NCI-H1417 (cell line): ENCODE data around the gene HERC6.
"Not testable (repeated sequence)": the region's sequence is repeated elsewhere in the genome, so short reads cannot be mapped to it uniquely, and the experiment has no call there.

Experiments used
- DNase-seq, 3 experiments: peaks; one replicate each; lab custom pipeline; 2025; lab: John Stamatoyannopoulos, UW

Gene HERC6

DNA sequence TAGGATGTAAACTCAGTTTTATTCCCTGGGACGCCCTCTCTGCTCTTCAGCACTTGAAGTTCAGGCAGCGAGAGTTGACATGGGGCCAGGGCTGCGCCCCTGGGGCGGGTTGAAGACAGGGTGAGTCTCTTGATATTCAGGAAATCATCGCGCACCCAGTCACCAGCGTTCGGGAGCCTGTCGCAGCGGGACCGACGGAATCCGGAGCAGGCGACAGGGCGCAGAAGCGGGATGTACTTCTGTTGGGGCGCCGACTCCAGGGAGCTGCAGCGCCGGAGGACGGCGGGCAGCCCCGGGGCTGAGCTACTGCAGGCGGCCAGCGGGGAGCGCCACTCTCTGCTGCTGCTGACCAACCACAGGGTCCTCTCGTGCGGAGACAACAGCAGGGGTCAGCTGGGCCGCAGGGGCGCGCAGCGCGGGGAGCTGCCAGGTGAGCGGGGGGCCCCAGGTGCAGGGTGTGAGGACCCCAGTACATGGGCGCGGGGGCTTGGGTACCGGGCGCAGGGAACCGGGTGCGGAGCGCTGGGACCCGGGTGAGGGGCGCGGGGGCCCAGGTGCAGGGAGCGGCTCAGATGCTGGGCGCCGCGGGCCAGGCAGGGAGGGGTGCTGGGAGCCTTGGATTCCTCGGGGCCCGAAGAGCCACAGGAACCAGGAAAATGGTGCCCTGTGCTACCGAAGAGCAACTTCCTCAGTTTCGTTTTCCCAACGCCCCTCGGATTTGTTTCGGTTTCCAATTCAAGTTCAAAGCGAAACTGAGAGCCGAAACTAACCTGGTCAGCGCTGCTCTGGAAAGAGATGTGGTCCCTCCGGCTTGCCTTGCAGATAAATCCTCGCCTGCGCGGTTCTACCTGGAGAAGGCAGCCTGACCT is at the start of gene HERC6:
HERC6 (plus strand) TSS at position 162 of the 869 bp plus-strand sequence; CDS start at position 232, 70 bp downstream.
- DNase-seq = peak; percentile 79 to 93 (median 83)

DNA sequence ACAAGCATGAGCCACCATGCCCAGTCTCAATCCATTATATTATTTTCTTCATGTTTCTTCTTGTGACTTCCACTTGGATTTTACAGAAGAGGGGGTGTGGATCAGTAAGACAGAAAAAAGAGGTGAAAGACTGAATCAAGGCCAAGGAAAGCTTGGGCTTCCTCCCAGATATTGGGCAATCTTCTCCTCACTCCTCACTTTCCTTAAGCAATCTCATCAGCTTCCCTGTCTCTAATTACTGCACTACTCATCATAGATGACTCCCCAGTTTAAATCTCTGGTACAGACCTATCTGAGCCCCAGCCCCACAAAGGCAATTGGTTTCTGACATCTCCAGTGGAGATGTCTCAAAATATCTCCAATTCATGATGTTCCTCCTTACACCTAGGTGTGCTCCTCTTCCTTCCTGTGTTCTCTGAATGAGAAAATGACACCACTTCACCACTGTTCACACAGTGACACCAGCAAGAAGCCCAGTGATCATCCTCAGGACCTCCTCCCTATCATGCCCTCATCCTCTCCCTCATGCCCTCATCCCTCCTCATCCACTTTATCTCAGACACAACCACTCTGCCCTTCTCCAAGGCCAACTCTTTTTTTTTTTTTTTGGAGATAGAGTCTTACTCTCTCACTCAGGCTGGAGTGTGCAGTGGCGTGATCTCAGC is 44.8 kb upstream of the HERC6 start:
- DNase-seq = no peak

DNA sequence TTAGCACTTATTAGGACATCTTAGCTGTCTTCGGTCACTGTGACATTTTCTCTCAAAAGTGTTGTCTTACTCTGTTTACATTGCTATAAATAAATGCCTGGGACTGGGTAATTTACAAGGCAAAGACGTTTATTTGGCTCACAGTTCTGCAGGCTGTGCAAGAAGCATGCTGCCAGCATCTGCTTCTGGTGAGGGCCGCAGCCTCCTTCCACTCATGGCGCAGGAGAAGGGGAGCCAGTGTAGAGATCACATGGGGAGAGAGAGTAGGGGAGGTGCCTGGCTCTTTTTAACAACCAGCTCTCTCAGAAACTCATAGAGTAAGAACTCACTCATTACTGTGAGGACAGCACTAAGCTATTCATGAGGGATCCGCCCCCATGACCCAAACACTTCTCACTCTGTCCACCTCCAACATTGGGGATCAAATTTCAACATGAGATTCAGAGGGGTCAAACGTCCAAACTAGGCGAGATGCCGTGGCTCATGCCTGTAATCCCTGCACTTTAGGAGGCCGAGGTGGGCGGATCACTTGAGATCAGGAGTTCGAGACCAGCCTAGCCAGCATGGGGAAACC is 43.5 kb upstream of the HERC6 start:
- DNase-seq = peak in 2 of 3 experiments; percentile 15 to 25

DNA sequence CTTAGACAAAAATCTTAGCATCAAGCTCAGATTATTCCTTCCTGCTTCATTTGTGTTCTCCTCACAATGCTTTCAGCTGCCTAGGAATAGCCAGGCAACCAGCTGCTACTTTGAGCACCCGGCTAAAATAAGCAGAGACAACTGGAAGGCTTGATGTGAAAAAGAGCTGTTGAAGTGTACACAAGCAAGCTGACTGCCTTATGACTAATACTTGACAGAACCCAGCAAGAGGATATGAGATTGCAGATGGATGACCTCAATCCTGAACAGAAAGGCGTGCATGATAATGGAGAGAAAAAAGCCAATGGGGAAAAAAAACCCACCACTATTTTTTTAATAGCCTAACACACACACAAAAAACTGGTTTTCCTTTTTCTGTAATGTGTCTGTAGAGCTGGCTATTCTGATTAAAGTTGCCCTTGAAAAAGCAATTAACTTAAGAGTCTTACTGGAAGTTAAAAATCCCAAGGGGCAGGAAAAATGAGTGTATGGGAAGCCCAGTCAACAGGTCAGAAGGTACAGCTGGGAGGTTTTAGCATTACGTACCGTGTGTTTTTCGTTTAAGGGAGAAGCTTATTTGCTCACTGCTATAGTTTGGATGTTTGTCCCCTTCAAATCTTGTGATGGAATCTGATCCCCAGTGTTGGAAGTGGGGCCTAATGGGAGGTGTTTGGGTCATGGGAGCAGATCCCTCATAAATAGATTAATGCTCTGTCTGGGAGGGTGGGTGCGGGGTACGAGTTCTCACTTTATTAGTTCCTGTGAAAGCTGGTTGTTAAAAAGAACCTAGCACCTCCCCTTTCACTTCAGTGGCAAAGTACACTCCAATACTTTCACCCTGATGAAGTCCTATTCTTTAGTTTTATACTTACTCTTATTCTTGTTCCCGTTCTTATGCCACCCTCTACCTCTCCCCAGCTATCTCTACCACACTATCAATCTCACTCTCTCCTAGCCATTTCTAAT is 37.1 kb upstream of the HERC6 start:
- DNase-seq = peak; percentile 24 to 61 (median 60)

DNA sequence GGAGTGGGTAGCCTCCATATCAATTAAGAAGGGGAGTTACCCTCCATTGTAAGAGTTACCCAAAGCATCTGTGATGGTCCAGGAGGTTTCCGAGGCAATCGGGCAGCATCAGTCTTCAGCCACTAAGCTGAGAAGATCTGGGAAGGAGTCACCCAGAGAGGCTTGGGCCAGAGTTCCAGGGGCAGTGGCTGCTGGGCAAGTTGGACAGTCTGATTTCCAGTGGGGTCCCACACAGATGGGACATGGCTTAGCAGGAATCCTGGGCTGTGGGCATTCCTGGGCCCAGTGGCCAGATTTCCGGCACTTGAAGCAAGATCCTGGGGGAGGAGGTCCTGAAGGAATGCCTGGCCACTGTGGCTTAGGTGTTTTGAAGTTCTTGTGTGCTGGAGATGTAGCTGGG is 31.8 kb upstream of the HERC6 start:
- not testable (repeated sequence) for DNase-seq

DNA sequence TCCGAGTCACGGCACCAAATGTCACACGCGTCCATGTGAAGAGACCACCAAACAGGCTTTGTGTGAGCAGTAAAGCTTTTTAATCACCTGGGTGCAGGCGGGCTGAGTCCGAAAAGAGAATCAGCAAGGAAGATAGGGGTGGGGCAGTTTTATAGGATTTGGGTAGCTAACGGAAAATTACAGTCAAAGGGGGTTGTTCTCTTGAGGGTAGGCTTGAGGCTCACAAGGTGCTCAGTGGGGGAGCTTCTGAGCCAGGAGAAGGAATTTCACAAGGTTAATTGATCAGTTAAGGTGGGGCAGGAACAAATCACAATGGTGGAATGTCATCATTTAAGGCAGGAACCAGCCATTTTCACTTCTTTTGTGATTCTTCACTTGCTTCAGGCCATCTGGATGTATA is 29.9 kb upstream of the HERC6 start:
- not testable (repeated sequence) for DNase-seq

DNA sequence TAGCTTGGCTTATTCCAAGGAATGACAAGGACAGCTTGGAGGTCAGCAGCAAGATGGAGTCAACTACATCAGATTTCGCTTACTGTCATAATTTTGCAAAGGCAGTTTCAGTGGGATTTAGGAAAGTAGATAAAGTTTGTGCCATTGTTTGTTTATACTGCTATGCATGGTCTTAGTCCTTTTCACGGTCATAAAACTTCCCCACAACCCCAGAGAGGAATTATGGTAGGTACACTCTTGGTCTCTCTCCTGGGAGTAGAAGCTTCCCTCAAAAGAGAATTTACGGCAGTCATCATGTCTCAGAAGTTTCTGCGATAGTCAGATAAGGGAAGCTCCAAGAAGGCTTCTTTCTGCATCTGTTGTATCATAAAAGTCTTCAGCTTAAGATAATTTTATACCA is 27.9 kb upstream of the HERC6 start:
- DNase-seq = no peak

DNA sequence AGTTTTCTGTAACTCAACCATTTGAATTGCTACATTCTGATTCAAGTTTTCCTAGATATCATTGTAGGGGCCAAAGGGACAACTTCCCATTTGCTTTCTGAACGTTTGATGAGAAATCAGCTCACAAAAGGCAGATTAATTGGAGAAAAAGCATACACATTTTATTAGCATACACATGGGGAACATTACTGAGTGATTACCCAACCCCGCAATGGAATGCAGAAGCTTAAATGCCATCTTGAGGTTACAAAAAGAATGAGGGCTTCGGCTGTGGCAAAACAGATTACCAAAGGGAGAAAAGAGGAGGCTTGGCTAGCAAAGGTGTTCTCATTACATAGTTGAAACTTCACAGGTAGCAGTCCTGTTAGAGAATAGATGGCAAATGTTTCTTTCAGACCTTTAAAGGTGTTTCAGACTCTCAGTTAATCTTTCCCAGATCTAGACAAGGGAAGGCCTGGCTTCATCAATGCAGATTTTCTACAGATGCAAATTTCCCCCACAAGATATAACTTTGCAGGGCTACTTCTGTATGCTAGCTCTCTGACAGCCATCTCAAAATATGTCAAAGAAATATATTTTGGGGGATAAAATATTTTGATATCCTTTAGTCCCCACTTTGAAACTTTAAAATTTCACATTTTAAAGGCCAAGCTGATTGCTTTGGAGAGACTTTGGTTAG is 26.5 kb upstream of the HERC6 start:
- DNase-seq = no peak

DNA sequence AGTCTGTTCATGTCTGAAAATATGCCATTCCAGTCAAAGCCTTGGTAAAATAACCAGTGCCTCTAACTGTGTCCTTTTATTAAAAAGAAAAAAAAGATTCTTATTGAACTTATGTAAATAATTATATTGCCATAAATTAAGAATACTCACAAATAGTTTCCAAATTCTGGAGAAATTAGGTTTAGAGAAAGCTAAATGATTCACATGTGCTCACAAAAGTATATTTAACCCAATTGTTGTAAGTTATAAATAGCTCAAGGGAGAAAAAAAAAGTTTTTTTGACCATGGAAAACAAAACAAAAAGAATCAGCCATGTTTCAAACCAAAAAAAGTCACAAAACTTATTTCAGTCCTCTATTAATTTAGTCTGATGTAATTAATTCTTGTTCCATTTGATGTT is 25.3 kb upstream of the HERC6 start:
- DNase-seq = peak in 1 of 3 experiments; percentile 13

DNA sequence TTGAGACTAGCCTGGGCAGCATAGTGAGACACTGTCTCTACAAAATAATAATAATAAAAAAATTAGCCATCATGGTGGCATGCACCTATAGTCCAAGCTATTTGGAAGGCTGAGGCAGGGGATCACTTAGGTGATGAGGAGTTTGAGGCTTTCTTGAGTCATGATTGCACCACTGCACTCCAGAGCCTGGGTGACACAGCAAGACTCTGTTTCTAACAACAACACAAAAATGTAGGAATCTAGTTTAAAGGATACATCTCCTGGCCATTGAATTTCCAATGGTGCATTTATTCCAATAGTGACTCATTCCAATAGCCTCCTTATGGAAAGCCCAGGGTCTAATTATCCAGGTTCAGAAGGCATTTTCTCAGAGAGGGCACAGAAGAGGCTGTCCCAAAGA is 21.9 kb upstream of the HERC6 start:
- no peak for DNase-seq

DNA sequence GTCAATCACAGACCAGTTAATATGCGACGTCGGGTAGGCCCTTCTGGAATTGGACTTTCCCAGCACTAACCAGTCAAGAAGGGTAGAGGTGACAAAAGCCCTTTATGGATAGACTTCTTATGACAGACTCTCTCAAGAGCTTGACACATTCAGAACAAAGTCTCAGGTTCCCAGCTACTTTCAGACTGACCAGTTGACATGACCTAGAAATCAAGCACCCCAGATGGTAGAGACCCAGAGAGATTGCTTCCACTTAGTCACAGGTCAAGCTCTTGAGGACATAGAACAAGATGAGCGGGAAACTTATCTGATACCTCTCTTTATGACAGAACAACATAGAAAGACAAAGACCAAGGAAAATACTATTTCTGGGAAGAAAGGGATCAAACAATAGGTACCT is 21.4 kb upstream of the HERC6 start:
- no peak for DNase-seq

DNA sequence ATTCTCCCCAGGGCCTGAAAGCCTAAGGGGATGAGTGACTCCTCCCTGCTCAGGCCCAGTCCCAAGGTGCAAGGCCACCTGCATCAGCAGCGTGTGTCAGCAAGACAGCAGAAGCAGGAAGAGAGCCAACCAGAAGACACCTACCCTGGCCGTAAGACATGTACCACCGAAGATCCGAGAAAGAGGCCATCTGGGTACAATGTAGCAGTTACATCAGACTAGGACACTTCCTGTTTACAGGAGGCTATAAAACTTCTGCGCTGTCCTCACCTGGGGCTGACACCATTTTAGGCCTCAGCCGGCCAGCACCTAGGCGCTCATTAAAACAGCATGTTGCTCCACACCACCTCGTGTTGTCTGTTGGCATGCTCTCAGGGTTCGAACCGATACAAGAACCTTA is 19.1 kb upstream of the HERC6 start:
- DNase-seq = no peak

DNA sequence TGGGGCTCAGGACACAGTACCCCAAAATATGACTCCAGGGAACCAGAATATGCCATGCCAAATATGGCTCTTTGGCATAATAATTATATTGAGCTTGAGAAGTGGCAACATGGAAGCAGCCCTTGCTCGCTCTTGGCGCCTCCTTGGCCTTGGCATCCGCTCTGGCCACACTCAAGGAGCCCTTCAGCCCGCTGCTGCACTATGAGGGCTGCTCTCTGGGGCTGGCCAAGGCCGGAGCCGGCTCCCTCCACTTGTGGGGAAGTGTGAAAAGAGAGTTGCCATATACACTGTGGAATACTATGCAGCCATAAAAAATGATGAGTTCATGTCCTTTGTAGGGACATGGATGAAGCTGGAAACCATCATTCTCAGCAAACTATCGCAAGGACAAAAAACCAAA is 18.4 kb upstream of the HERC6 start:
- DNase-seq = no peak

DNA sequence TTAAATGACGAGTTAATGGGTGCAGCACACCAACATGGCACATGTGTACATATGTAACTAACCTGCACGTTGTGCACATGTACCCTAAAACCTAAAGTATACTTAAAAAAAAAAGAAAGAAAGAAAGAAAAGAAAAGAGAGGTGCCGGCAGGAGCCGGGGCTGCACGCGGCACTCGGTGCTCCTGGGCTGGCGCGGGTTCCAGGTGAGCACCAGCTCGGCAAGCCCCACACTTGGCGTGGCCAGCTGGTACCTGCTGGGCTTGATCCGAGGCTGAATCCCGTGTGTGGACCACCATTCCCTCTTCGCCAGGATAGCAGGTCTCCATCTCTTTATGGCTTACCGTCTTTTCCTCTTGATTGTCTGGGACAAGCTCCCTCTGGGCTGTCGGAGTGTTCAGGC is 17.9 kb upstream of the HERC6 start:
- no peak for DNase-seq

DNA sequence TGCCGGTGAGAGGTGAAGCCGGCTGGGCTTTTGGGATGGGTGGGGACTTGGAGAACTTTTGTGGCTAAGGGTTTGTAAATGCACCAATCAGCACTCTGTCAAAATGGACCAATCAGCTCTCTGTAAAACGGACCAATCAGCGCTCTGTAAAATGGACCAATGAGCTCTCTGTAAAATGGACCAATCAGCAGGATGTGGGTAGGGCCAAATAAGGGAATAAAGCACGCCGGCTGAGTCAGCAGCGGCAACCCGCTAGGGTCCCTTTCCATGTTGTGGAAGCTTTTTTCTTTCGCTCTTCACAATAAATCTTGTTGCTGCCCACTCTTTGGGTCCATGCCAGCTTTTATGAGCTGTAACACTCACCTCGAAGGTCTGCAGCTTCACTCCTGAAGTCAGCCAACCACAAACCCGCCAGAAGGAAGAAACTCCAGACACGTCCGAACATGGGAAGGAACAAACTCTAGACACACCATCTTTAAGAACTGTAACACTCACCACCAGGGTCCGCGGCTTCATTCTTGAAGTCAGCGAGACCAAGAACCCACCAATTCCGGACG is 17.4 kb upstream of the HERC6 start:
- not testable (repeated sequence) for DNase-seq

DNA sequence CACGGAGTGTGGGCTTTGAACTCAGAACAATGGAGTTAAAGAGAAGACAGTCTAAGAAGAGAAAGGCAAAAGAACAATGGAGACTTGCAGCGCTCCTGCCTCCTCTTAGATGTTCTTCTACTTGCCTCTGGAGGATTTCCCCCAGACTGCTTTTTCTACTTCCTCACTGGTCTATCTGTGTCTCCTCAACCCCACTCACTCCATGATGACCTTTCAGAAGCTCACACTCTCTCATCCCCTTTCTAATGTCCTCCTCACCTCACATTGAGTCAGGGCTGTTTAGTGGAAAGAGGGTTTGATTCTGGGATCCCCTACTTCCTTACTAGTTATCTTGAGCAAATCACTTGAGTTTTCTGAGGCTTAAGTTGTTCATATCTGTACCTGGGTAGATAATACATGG is 12.2 kb upstream of the HERC6 start:
- DNase-seq = no peak

DNA sequence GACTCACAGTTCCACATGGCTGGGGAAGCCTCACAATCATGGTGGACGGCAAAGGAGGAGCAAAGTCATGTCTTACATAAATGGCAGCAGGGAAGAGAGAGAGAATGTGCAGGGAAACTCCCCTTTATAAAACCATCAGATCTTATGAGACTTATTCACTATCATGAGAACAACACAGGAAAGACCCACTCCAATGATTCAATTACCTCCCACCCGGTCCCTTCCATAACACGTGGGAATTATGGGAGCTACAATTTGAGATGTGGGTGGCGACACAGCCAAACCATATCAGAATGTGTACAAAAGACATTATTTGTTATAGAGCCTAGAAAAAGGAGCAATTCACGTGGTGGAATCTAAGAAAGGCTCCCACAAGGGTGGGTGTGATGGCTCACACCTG is 10.8 kb upstream of the HERC6 start:
- no peak for DNase-seq

DNA sequence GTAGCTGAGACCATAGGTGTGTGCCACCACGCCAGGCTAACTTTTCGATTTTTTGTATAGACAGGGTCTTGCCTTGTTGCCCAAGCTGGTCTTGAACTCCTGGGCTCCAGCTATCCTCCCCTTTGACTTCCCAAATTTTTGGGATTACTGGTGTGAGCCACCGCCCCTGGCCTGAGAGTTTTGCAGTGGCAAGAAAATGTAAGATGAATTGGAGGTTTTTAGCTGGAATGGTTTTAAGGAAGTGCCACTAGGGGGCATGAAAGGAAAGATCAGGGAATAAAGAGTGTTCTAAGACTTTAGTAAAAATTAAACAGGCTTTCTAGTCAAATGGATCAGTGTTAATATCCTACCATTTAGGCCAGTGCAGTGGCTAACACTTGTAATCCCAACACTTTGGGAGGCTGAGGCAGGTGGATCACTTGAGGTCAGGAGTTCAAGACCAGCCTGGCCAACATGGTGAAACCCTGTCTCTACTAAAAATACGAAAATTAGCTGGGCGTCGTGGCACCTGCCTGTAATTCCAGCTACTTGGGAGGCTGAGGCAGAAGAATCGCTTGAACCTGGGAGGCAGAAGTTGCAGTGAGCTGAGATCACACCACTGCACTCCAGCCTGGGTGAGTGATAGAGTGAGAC is 9.4 kb upstream of the HERC6 start:
- DNase-seq = peak; percentile 13 to 58 (median 38)

DNA sequence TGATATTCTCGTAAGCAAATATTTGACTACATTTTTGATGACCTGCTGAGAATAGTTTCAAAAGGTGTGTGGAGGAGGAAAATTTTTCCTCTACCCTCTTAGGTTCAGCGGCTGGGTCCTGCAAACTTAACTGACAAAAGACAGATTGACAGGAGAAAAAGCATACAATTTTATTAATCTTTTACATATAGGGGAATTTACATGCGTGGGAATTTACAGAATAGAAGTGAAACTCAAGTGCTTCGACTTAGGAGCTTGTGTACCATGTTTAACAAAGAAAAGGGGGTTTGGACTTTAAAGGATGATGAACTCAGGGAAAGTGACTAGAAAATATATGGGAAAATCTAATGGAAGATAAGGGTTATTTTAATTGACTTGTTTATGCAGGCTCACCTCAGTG is 2.5 kb downstream of the HERC6 start:
- peak in 1 of 3 experiments; percentile 10 for DNase-seq

DNA sequence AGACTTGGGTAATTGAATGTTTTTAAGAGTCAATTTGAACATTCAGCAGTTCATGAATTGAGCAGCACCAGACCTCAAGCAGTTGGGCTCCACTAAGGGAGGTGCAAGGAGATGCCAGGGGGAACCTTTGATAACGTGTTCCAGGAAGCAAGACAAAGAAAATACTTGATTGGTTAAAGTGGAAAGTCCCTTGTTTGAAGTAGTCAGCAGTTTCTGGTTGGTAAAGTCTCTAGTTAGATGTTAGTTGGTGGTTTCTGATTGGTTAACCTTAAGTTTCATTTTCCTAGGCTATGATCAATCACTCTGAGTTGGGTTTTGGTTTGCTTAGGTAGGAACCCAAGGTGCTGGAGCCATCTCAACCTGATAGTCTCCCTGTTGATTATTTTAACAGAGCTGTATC is 4.0 kb downstream of the HERC6 start:
- no peak for DNase-seq
